DND-41 (cell line): ENCODE results near the gene GRB2.

Source experiments
- ATAC-seq: fragments of 200-7000 bp; cut with Tn5 transposase; 3 replicates; pipeline ENCODE4 v1.9.1; 2021; ENCODE audit warnings: low read depth; ENCODE audit not compliant: insufficient read depth
- DNase-seq: peaks from one replicate; pipeline ENCODE4 v3.0.0-alpha.2; 2020
- H2AFZ ChIP-seq: 2 replicates; pipeline ENCODE4 v1.6.0; 2012; ENCODE audit warnings: low read depth, low read length
- H3K27ac ChIP-seq: 2 replicates; pipeline ENCODE4 v1.5.1; 2012; ENCODE audit warnings: low read length, inconsistent platforms
- H3K27me3 ChIP-seq: fragments of 200-600 bp; sonication (generic); 2 replicates; pipeline ENCODE4 v1.6.0; 2012; ENCODE audit warnings: low read length, mild to moderate bottlenecking, inconsistent platforms; ENCODE audit not compliant: insufficient read depth, poor library complexity
- H3K36me3 ChIP-seq: 2 replicates; pipeline ENCODE4 v1.5.1; 2012; ENCODE audit warnings: low read length, inconsistent platforms; ENCODE audit not compliant: insufficient read depth
- H3K4me1 ChIP-seq: 2 replicates; pipeline ENCODE4 v1.5.1; 2012; ENCODE audit warnings: mild to moderate bottlenecking, low read length; ENCODE audit not compliant: insufficient read depth
- H3K4me2 ChIP-seq: 2 replicates; pipeline ENCODE4 v1.6.0; 2012; ENCODE audit warnings: mild to moderate bottlenecking, moderate library complexity, low read length, inconsistent platforms; ENCODE audit not compliant: insufficient read depth
- H3K4me3 ChIP-seq, 2 experiments: fragments of 200-600 bp in 1 of 2; shearing (Covaris generic) in 1 of 2; 2 replicates each; pipeline ENCODE4 v1.5.1; 2012 to 2016; ENCODE audit warnings: inconsistent platforms in 2 of 2, low read length in 2 of 2, mild to moderate bottlenecking in 2 of 2, low read depth in 1 of 2, moderate library complexity in 1 of 2
- H3K79me2 ChIP-seq: 2 replicates; pipeline ENCODE4 v1.6.0; 2012; ENCODE audit warnings: low read length, inconsistent platforms; ENCODE audit not compliant: insufficient read depth
- H3K9ac ChIP-seq: 2 replicates; pipeline ENCODE4 v1.6.0; 2012; ENCODE audit warnings: low read depth, mild to moderate bottlenecking, inconsistent platforms, low read length, moderate library complexity
- H3K9me3 ChIP-seq: 2 replicates; pipeline ENCODE4 v1.5.1; 2012; ENCODE audit warnings: low read length, moderate library complexity, mild to moderate bottlenecking, inconsistent platforms; ENCODE audit not compliant: insufficient read depth, severe bottlenecking
- H4K20me1 ChIP-seq: 2 replicates; pipeline ENCODE4 v1.6.0; 2012; ENCODE audit warnings: low read length; ENCODE audit not compliant: insufficient read depth
- CTCF ChIP-seq: IDR thresholded peaks from 2 replicates; pipeline ENCODE4 v1.5.1; 2012; ENCODE audit warnings: borderline replicate concordance, low read length, moderate library complexity, mild to moderate bottlenecking; ENCODE audit not compliant: poor library complexity, severe bottlenecking; ENCODE audit errors: extremely low read depth
- EZH2 ChIP-seq: IDR thresholded peaks from 3 replicates; pipeline ENCODE4 v1.6.1; 2012; ENCODE audit warnings: borderline replicate concordance, low read depth, mild to moderate bottlenecking, moderate library complexity, low read length, inconsistent platforms; ENCODE audit not compliant: severe bottlenecking

GRB2 gene

GRCh38 chr17:75410141-75410540 is 4.7 kb upstream of the GRB2 start:
- Histone ChIP-seq H4K20me1 (peaks cover 3% of the 10 kb centered on the region), H2AFZ (no peak overlapping the region), H3K27me3 (no peaks in the 10 kb centered on the region), H3K4me3 (no peak overlapping the region), H3K4me2 (no peak overlapping the region), H3K9me3 (no peaks in the 10 kb centered on the region), H3K27ac (no peak overlapping the region), H3K9ac (no peak overlapping the region), H3K4me1 (peaks cover 28% of the 10 kb centered on the region), H3K79me2 (peaks cover 3% of the 10 kb centered on the region), H3K36me3 (no peaks in the 10 kb centered on the region; the same call in 1 of the 2 replicates)
- ATAC-seq (no peak), DNase-seq (no peak)
- TF ChIP-seq CTCF (no peak), EZH2 (no peak)

- TF ChIP-seq CTCF (no peak), EZH2 (no peak)
These were observed 2.3 kb upstream of the GRB2 start for GRCh38 chr17:75407655-75408352.

GRCh38 chr17:75406222-75406615 is 741 bp upstream of the GRB2 start:
- H3K9me3 ChIP-seq, result no peaks in the 10 kb centered on the region
- peak overlapping the region; percentile 81 for H3K4me2 ChIP-seq
- DNase-seq (no peak), ATAC-seq (no peak)
- H3K36me3 ChIP-seq, result peaks cover 11% of the 10 kb centered on the region; the same call in 1 of the 2 replicates
- peaks cover 43% of the 10 kb centered on the region for H3K79me2 ChIP-seq
- peak overlapping the region; percentile 75 for H3K27ac ChIP-seq
- peak overlapping the region; percentile 89 for H2AFZ ChIP-seq
- no peaks in the 10 kb centered on the region for H3K27me3 ChIP-seq
- peaks cover 35% of the 10 kb centered on the region for H4K20me1 ChIP-seq
- H3K4me1 ChIP-seq, result peaks cover 39% of the 10 kb centered on the region
- no peak for TF ChIP-seq EZH2
- TF ChIP-seq CTCF, result no peak
- peak overlapping the region; percentile 97 for H3K9ac ChIP-seq
- peak overlapping the region; percentile 35 to 94; a peak in 3 of 4 replicates for H3K4me3 ChIP-seq

More at GRCh38 chr17:75407655-75408352, 2.3 kb upstream of the GRB2 start:
- Histone ChIP-seq H4K20me1 (peaks cover 19% of the 10 kb centered on the region), H3K4me1 (peaks cover 35% of the 10 kb centered on the region), H3K79me2 (peaks cover 27% of the 10 kb centered on the region), H3K27me3 (no peaks in the 10 kb centered on the region), H3K27ac (no peak overlapping the region), H3K36me3 (peaks cover 2% of the 10 kb centered on the region; the same call in 1 of the 2 replicates), H3K4me3 (no peak overlapping the region), H2AFZ (no peak overlapping the region), H3K4me2 (no peak overlapping the region), H3K9ac (no peak overlapping the region), H3K9me3 (no peaks in the 10 kb centered on the region)
- DNase-seq, result no peak
- ATAC-seq, result no peak
